ENCODE results near the gene ADGRA3. TPM values are rescaled to one million over a fixed set of nuclear protein-coding genes. Genes with fewer than 3 reads are reported as not detected.

ADGRA3 gene
- total RNA-seq, 4 donors from 2014 or later = 17.1 to 86.4 (median 25.7) TPM

DNA sequence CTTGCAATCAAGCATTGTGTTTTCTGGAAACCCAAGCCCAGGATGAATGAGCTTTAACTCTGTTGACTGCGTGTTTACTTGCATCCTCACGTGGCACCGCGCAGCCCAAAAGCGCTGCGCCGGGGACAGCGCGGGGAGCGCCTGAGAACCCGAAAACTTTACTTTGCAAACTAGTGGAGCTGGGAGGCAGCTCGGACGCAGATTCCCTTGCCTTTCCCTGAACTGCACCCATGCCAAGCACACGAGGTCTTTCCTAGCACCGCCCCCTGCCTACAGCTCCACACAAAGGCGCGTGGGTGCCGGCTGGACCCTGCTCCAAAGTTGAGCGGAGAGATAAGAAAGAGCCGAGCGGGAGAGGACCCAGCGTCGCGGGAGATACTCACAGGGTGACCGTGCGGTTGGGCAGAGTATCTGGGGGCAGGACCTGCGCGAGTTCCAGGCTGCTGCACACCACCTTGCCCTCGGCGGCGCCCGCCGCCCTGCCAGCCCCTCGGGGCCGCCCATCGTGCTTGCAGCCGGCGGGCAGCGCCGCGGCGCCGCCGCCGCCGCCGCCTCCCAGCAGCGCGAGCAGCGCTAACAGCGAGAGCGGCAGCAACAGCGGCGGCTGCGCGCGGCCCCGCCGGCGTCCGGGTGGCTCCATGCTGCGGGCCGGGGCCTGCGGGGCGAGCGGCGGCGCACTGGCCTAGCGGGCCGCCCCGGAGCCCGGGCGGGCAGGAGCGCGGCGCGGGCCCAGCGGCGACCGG, 550 bp downstream of the ADGRA3 start:
- intact Hi-C loops (cut with DNase I; ENCODE audit: low total_unique reads) = loop anchor here (2.0 to 10.0 kb wide), 5 partner anchors 43 to 103 kb away; no protein-coding TSS in a partner anchor
- TF ChIP-seq POLR2A (IDR thresholded peaks at IDR 0.05) = peak; percentile 23 to 54
- TF ChIP-seq, protein P1, sequence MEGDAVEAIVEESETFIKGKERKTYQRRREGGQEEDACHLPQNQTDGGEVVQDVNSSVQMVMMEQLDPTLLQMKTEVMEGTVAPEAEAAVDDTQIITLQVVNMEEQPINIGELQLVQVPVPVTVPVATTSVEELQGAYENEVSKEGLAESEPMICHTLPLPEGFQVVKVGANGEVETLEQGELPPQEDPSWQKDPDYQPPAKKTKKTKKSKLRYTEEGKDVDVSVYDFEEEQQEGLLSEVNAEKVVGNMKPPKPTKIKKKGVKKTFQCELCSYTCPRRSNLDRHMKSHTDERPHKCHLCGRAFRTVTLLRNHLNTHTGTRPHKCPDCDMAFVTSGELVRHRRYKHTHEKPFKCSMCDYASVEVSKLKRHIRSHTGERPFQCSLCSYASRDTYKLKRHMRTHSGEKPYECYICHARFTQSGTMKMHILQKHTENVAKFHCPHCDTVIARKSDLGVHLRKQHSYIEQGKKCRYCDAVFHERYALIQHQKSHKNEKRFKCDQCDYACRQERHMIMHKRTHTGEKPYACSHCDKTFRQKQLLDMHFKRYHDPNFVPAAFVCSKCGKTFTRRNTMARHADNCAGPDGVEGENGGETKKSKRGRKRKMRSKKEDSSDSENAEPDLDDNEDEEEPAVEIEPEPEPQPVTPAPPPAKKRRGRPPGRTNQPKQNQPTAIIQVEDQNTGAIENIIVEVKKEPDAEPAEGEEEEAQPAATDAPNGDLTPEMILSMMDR (IDR thresholded peaks at IDR 0.05 in 4 of 5, conservative IDR thresholded peaks at IDR 0.05 in 1 of 5) = peak in 2 of 5 experiments; percentile 13 to 21
- H3K27ac ChIP-seq = peak overlapping the region; percentile 83 to 94 (median 88)

DNA sequence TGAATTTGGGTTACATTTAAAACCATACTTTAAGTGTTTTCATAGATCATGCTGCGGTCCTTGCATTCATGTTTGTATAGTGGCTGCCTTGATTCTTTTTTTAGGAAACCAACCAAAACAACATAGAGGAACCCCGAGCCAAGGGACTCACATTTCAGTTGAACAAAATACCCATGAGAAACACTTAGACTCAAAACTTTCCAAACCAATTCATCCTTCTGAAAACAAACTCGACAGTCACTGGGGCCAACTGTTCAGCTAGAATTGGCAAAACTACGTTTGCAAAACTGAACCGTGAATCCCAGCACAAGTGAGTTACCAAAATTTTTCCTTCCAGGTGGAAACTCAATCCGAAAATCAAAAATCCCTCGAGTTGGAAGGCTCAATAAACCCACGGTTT, 1.4 kb downstream of the ADGRA3 start:
- H3K4me3 ChIP-seq = peak overlapping the region; percentile 59 to 79 (median 64)
- H3K4me1 ChIP-seq = peaks cover 13 to 24% of the 10 kb centered on the region in 2 donors
- TF ChIP-seq, protein P1 (IDR thresholded peaks at IDR 0.05 in 4 of 5, conservative IDR thresholded peaks at IDR 0.05 in 1 of 5) = no peak
- TF ChIP-seq POLR2A (IDR thresholded peaks at IDR 0.05) = no peak
- in situ Hi-C loops (cut with MboI; ENCODE audit: low sequenced_read_pairs in 4 of 4) (no loop called here), intact Hi-C loops (cut with DNase I; ENCODE audit: low total_unique reads) (loop anchor here (2.0 to 10.0 kb wide), 2 partner anchors 56 to 90 kb away; no protein-coding TSS in a partner anchor)
- H3K27ac ChIP-seq = peak overlapping the region; percentile 81 to 87 (median 84)
- ATAC-seq (no peak), DNase-seq (no peak)
- no peaks in the 10 kb centered on the region for H3K36me3 ChIP-seq
- no peaks in the 10 kb centered on the region for H3K9me3 ChIP-seq
- H3K27me3 ChIP-seq = no peaks in the 10 kb centered on the region

More for the DNA sequence above, 550 bp downstream of the ADGRA3 start:
- no peaks in the 10 kb centered on the region for H3K27me3 ChIP-seq
- peak; percentile 76 for ATAC-seq
- peak overlapping the region; percentile 60 to 80 (median 64) for H3K4me3 ChIP-seq
- peaks cover 13 to 24% of the 10 kb centered on the region in 2 donors for H3K4me1 ChIP-seq
- in situ Hi-C loops (cut with MboI; ENCODE audit: low sequenced_read_pairs in 4 of 4) = no loop called here
- no peaks in the 10 kb centered on the region for H3K36me3 ChIP-seq
- no peaks in the 10 kb centered on the region for H3K9me3 ChIP-seq
- DNase-seq = peak; percentile 76

DNA sequence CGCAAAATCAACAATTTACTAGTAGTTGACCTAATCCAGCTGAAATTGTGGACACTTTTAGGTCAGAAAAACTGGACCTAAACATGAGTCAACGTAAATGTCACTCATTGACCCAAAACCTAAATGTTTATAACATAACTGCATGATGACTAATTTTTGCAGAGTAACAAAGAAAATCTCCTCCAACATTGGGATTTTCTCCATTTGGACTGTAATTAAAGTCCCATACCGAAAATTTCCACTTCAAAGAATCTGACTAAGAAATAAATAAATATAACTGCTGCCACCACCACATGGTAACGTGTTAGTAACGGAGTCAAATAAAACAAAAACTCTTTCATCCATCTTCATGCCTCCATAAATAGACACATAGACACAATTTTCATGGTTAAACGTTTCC, 1.9 kb downstream of the ADGRA3 start:
- in situ Hi-C loops (cut with MboI; ENCODE audit: low sequenced_read_pairs in 4 of 4) = no loop called here
- TF ChIP-seq, protein P1 (IDR thresholded peaks at IDR 0.05 in 4 of 5, conservative IDR thresholded peaks at IDR 0.05 in 1 of 5) = no peak
- no peak for TF ChIP-seq POLR2A (IDR thresholded peaks at IDR 0.05)
- H3K4me1 ChIP-seq = peaks cover 13 to 24% of the 10 kb centered on the region in 2 donors
- H3K27ac ChIP-seq = peak overlapping the region; percentile 81 to 87 (median 84)
- intact Hi-C loops (cut with DNase I; ENCODE audit: low total_unique reads) = loop anchor here (2.0 to 10.0 kb wide), 2 partner anchors 55 to 91 kb away; no protein-coding TSS in a partner anchor
- DNase-seq (no peak), ATAC-seq (no peak)
- no peaks in the 10 kb centered on the region for H3K9me3 ChIP-seq
- no peaks in the 10 kb centered on the region for H3K27me3 ChIP-seq
- H3K36me3 ChIP-seq = no peaks in the 10 kb centered on the region
- peak overlapping the region in 3 of 4 donors; percentile 59 to 79 (median 66) for H3K4me3 ChIP-seq

DNA sequence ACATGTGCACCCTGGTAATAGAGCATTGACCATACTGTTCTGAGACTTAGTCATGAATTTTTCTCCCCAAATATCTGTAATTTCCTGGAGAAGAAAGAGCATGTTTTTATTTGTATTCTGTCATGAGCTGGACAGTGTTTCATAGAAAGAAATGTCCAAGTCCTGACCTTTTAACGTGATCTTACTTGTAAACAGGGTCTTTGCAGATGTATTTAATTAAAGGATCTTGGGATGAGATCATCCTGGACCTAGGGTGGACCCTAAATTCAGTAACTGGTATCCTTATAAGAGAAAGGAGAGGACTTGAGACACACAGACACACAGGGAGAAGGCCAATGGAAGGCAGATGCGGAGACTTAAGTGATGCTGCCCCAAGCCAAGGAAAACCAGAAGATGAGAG, 3.6 kb downstream of the ADGRA3 start:
- peaks cover 21 to 37% of the 10 kb centered on the region in 2 donors for H3K4me1 ChIP-seq
- H3K4me3 ChIP-seq = no peak overlapping the region
- TF ChIP-seq, protein P1 (IDR thresholded peaks at IDR 0.05 in 4 of 5, conservative IDR thresholded peaks at IDR 0.05 in 1 of 5) = no peak
- no peak for TF ChIP-seq POLR2A (IDR thresholded peaks at IDR 0.05)
- H3K27ac ChIP-seq = no peak overlapping the region
- H3K36me3 ChIP-seq = no peaks in the 10 kb centered on the region
- H3K27me3 ChIP-seq = no peaks in the 10 kb centered on the region
- no peaks in the 10 kb centered on the region for H3K9me3 ChIP-seq
- ATAC-seq (no peak), DNase-seq (no peak)
- intact Hi-C loops (cut with DNase I; ENCODE audit: low total_unique reads) (loop anchor here (10.0 kb wide), 1 partner anchor 92 kb away; no protein-coding TSS in a partner anchor), in situ Hi-C loops (cut with MboI; ENCODE audit: low sequenced_read_pairs in 4 of 4) (no loop called here)
